ENCODE measurements around the gene SEC14L6.

The SEC14L6 gene

DNA sequence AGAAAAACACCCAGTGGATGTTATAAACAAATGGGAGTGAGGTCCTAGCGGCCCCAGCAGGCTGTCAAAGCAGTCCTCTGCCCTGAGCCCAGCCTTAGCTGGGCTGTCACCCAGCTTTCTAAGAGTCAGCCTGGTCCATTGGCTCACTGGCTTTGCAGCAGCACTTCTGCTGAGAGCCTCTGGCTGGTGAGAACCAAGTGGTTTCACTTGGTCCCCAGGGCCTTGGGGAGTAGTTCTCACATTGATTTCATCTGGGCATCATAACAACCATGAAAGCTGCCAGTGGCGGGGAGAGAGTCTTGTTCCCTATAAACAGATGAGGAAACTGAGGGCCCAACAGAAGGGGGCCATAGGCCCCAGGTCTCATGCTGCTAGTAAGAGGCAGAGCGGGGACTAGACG, 11.4 kb downstream of the SEC14L6 start:
- DNase-seq (ENCODE audit: low read depth), result no peak
- TF ChIP-seq, protein P1, sequence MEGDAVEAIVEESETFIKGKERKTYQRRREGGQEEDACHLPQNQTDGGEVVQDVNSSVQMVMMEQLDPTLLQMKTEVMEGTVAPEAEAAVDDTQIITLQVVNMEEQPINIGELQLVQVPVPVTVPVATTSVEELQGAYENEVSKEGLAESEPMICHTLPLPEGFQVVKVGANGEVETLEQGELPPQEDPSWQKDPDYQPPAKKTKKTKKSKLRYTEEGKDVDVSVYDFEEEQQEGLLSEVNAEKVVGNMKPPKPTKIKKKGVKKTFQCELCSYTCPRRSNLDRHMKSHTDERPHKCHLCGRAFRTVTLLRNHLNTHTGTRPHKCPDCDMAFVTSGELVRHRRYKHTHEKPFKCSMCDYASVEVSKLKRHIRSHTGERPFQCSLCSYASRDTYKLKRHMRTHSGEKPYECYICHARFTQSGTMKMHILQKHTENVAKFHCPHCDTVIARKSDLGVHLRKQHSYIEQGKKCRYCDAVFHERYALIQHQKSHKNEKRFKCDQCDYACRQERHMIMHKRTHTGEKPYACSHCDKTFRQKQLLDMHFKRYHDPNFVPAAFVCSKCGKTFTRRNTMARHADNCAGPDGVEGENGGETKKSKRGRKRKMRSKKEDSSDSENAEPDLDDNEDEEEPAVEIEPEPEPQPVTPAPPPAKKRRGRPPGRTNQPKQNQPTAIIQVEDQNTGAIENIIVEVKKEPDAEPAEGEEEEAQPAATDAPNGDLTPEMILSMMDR (IDR thresholded peaks at IDR 0.05; ENCODE audit: low read length, missing control alignments), result no peak
- H3K4me3 ChIP-seq (replicated peaks; ENCODE audit: low read depth, low read length), result no peak overlapping the region

DNA sequence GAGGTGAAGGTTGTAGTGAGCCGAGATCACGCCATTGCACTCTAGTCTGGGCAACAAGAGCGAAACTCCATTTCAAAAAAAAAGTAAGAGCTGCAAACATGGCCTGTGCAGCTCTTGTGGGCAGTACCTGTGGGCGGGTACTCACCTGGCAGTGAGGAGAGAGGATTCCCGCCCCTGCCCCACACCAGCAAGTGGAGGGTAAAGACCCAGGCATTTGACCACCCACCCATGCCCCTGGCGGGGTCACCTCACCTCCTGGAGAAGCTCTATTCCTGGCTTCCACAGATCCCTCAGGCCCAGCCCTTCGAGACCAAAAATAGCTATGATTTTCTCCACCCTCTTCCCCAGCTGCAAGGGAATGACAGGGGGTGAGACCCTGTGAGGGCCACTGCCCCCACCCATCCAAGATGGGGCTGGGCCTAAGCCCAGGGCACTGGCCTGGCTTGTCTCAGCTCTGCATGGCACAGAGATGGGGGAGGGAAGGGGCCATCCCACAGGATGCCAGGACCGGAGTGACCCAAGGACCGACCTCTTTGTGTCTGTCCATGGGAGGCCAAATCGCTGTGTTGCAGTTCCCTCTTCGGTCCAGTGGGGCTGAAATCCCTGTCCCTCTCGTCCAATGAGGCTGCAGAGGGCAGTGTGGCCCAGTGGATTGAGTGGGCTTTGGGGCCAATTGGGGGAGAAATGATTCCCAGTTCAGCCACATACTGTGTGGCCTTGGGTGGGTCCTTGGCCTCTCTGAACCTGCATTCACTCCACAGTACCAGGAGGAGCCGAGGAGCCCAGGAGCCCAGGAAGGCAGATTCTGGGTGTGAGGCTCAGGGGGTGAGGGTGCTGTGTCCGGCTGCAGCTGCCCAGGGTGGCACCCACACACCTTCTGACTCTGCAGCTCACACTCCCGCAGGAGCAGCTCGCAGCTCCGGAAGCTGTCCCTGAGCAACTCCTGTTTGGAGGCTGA, 14.6 kb downstream of the SEC14L6 start:
- TF ChIP-seq, protein P1 (IDR thresholded peaks at IDR 0.05; ENCODE audit: low read length, missing control alignments), result no peak
- no peak for DNase-seq (ENCODE audit: low read depth)
- no peak overlapping the region for H3K4me3 ChIP-seq (replicated peaks; ENCODE audit: low read depth, low read length)

DNA sequence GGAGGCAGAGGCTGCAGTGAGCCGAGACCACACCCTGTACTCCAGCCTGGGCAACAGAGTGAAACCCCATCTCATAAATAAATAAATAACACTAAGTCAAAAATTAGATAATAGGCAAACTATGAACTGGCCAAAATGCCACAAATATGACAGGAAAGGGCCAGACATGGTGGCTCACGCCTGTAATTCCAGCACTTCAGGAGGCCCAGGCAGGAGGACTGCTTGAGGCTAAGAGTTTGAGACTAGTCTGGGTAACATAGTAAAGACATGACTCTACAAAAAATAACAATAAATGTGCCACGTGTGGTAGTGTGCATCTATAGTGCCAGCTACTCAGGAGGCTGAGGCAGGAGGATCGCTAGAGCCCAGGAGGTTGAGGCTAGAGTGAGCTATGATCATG, 19.9 kb downstream of the SEC14L6 start:
- TF ChIP-seq, protein P1 (IDR thresholded peaks at IDR 0.05; ENCODE audit: low read length, missing control alignments), result no peak
- H3K4me3 ChIP-seq (replicated peaks; ENCODE audit: low read depth, low read length), result no peak overlapping the region
- no peak for DNase-seq (ENCODE audit: low read depth)

DNA sequence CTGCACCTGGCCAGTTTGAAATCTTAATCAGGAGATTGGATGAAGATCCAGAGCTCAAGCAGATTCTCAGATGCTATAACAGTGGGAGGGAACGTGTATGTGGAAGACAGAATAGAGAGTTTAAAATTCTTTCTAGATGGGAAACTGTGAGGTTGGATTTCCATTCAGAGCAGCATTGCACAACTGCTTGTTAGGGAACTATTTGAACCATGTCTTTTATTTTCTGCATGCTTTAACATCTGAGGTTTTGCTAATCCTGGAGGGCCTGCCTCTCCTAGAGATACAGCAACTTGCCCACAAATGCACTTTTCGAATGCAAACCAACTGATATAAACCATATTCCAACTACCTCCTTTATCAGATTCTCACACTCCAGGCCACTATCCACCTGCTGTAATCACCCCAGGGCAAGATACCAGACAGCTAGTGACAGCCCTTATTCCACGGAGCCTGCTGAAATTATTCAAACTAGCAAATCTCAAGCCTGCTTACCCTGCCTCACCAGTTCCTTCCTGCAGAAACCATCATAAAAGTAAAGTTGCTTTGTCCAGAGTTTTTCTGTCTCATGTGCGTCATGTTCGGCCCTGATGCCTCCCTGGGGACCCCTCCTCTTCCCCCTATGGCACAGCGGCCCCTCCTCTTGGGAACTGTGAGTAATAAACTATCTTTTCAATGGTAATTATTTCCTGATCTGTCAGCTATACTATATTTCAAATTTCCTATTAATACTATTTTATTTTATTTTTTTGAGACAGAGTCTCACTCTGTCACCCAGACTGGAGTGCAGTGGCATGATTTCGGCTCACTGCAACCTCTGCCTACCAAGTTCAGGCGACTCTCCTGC, 22.7 kb downstream of the SEC14L6 start:
- no peak for DNase-seq (ENCODE audit: low read depth)
- no peak overlapping the region for H3K4me3 ChIP-seq (replicated peaks; ENCODE audit: low read depth, low read length)
- TF ChIP-seq, protein P1 (IDR thresholded peaks at IDR 0.05; ENCODE audit: low read length, missing control alignments), result no peak

DNA sequence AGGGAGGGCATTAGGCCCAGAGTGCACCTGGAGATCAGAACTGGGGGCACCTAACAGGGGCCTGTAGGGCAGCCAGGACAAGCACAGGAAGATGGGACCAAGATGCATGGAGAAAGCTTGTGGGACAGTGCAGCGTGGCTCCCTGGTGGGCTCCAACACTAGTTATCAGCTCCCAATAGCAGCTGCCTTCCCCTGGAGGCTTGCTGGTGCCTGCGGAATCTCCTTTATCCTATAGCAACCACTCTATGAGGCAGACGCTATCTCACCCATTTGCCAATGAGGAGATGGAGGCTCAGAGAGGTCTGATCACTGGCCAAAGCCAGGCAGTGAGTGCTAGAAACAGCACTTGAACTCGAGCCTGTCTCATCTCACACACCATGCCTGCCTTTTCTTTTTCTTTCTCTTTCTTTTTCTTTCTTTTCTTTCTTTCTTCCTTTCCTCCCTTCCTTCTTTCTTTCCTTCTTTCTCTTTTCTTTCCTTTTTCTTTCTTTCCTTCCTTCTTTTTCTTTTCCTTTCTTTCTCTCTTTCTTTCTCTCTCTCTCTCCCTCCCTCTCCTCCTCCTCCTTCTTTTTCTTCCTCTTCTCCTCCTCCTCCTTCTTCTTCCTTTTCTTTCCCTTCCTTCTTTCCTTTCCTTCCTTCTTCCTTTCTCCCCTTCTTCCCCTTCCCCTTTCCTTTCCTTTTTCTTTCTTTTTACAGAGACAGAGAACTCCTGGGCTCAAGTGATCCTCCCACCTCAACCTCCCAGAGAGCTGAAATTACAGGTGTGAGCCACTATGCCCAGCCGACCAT, 25.0 kb downstream of the SEC14L6 start:
- H3K4me3 ChIP-seq (replicated peaks; ENCODE audit: low read depth, low read length), result no peak overlapping the region
- no peak for DNase-seq (ENCODE audit: low read depth)
- TF ChIP-seq, protein P1 (IDR thresholded peaks at IDR 0.05; ENCODE audit: low read length, missing control alignments), result no peak

DNA sequence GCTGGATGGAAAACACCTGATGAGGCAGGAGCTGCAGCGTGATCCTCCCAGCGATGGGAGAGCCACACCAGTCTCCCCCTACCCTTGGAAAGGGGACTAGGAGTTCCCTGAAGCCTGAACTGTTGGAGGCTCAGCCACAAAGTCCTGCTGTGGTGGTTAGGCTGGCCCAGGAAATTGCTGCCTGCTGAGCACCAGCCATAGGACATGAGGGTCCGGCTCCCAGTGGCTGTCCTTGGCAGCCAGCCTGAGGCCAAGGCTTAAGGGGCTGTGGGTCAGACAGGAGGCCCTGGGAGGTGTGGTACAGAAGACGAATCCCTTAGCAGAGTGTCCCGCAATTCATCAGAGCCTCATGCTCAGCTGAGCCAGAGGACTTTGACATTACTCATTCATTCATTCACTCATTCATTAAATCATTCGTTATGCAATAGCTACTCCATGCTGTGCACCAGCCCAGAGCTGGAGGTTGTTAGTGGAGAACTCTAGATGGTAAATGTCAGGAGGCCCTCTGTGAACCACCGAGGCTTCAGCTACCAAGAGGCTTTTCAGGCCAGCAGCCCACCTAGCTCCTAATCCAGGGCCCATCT, 26.6 kb downstream of the SEC14L6 start:
- TF ChIP-seq, protein P1 (IDR thresholded peaks at IDR 0.05; ENCODE audit: low read length, missing control alignments), result no peak
- no peak for DNase-seq (ENCODE audit: low read depth)
- no peak overlapping the region for H3K4me3 ChIP-seq (replicated peaks; ENCODE audit: low read depth, low read length)

Data from fibroblast of pulmonary artery (primary cell).